NCI-H2029 treated with DMSO at 0.1 percent for 48 hours (cell line): ENCODE measurements around the gene OBSCN.

Experiments
- DNase-seq: peaks from one replicate; lab custom pipeline; 2025; lab: John Stamatoyannopoulos, UW

OBSCN gene

GRCh38 chr1:228381356-228381755 lies 173.5 kb downstream of the OBSCN start:
- DNase-seq, result peak; percentile 35

GRCh38 chr1:228383773-228384172 lies 175.9 kb downstream of the OBSCN start:
- DNase-seq, result no peak

GRCh38 chr1:228385232-228385631 lies 177.4 kb downstream of the OBSCN start:
- DNase-seq, result no peak

DNA sequence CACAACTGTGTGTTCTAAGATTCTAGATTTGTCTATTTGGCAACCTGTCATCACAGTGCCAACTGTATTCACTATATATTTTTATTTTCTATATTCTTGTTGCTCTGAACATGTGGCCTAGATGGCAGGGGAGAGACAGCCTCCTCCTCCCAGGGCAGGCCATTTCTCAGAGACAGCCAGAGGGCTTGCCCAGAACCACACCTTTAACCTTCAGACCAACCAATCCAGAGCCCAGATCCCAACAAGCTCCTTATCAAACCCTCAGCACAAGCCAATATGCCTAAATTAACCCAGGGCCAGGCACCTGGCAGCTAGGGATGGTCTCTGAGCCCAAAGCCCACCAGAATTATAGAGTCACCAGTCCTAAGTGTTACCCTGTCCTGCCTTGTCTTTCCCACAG lies 179.5 kb downstream of the OBSCN start:
- DNase-seq, result no peak

GRCh38 chr1:228390649-228391048 lies 182.8 kb downstream of the OBSCN start:
- no peak for DNase-seq

GRCh38 chr1:228391411-228392020 lies 183.7 kb downstream of the OBSCN start:
- DNase-seq, result no peak

DNA sequence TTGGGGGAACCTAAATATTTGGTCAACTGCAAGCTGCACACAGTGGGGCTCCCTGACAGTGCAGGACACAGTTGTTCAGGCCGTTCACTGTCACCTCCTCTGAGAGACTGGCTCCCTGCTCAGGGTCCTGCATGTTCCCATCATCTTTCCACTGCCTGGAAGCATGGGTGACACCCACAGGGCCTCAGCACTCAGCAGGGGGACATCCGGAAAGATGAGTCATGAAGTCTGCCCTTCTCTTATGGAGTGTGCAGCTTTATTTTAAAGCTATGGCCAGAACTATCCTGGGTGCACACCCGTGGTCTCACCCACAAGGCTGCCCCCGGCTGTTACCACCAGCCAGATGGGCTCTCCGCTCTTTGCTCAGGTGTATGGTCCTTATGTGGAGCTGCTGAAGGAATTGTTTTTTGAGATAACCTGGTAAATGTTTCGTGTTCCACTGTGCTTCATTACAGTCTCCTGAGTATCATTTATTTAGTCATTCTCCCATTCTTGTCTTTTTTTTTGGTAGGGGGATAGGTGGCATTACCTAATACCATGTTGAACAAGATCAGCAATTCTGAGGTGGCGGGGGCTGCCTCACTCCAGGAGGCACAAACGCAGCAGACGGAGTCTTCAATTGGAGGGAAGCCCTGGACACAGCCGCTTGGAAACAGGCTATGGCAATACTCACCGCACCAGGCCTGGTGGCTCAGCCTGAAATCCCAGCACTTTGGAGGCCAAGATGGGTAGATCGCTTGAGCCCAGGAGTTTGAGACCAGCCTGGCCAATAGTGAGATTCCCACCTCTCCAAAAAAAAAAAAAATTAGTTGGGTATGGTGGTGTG lies 184.5 kb downstream of the OBSCN start:
- DNase-seq, result no peak

GRCh38 chr1:228393268-228393701 lies 185.4 kb downstream of the OBSCN start:
- no peak for DNase-seq

GRCh38 chr1:228393811-228394570 lies 186.1 kb downstream of the OBSCN start:
- no peak for DNase-seq

GRCh38 chr1:228394571-228395394 lies 186.9 kb downstream of the OBSCN start:
- no peak for DNase-seq

DNA sequence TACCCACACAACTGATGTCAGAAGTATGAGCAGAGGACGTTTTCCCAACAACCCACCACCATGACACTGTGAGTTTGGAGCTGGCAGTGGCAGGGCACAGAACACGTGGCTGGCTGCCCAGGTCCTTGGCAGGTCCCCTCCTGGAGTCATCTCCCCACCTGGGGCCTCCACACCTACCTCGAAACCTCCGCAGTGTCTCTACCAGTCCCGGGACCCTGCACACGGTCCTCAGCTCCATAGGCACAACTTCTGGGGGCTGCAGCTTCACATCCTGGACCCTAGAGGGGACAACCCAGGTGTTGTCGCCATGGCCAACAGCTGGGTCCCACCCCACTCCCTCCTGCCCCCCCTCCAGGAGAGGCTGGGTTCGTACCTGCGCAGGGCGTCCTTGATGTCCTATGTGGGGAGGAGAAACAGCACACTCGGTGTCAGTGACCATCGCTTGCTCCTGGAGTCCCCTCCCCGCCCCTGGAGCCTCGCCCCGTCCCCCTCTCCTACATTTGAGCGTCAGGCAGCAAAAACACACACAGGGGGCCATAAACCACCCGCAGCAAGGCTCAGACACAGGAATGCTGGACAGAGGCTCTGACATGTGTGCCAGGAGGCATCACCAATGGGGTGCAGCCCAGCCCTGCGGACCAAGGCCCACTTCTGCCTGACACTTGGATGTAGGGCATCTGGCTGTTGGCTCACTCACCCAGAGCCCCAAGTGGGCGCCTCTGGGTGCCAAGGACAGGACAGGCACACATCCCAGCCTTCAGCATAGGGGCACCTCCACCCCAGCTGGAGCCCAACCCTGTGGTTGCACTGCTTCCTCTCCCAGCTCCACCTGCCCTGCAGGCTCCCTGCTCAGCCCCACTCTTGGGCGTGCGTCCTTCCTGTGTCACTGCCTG lies 189.2 kb downstream of the OBSCN start:
- DNase-seq, result no peak

GRCh38 chr1:228397966-228398365 lies 190.1 kb downstream of the OBSCN start:
- DNase-seq, result no peak

DNA sequence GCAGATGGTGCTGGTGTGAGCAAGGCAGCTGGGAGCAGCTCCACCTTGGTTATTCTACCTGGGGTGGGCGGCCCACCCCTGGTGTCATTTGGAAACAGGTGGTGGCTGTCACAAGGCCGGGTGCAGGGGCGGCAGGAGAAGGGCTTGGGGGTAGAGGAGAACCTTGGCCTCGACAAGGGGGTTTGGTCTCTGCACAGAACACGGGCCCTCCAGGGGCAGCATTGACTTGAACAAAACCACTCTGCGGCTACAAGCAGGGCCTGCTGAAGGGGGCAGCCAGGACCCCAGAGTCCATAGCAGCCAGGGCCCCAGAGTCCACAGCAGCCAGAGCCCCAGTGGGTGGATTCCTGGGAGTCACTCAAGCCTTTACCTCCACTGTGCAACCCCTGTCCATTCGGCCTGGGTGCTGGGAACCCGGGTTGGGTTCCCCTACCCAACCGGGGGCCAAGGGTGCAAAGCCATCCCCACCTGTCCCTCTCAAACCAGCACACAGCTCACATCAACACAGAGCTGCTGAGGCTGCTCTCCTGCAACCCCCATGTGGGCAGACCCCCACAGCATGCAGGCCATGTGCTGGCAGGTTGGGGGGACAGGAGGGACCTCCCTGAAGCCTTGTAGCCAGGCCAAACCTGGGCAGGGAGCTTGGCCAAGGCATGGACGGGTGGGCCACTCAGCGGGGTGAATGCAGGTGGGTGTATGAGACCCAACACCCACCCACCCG lies 191.1 kb downstream of the OBSCN start:
- no peak for DNase-seq

DNA sequence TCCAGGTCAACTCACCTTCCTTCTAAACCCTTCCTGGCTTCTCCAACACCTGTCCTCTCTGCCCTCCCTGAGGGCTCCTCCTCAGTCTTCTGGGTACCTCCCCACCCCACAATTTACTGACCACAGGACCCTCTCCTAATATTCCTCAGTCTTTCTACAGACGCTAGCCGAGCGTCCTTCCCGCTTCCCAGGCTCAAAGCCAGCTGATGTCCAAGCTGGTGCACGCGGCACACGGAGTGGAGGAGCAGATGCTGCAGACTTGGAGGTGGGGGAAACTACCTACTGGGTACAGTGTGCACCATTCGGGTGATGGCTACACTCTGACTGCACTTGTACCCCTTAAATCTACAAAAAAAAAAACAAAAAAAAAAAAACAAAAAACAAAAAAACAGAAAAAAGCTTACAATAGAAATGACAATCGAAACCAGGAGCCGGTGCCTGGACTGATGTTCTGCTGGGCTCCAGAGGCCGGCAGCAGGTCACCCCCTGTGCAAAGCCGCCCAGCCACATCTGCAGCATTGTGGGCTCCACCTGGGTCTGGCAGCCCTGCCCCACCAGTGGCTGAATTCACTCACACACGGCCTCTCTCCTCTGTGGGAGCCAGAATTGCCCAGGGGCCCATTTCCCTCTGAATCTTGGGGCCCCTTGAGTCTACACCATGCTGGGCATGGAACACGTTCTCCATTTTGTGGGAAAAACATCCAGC lies 191.8 kb downstream of the OBSCN start:
- DNase-seq, result no peak

DNA sequence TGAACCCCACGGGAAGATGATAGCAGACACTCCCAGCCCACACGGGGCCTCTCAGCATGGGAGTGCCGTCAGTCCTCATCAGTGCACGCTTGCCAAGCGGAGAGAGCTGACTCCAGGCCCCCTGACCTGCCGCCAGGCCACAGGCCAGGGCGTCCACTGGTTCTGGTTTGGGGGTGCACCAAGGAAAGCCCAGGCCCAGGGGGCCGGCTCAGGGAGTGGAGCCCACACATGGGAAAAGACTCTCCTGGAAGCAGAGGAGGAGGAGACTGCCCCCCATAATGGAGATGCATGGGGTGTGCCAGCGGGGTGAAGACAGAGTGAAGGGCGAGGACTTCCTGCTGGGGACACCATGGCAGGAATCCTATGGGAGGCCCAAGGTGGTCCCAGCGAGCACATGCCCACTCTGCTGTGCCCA lies 192.4 kb downstream of the OBSCN start:
- DNase-seq, result no peak

DNA sequence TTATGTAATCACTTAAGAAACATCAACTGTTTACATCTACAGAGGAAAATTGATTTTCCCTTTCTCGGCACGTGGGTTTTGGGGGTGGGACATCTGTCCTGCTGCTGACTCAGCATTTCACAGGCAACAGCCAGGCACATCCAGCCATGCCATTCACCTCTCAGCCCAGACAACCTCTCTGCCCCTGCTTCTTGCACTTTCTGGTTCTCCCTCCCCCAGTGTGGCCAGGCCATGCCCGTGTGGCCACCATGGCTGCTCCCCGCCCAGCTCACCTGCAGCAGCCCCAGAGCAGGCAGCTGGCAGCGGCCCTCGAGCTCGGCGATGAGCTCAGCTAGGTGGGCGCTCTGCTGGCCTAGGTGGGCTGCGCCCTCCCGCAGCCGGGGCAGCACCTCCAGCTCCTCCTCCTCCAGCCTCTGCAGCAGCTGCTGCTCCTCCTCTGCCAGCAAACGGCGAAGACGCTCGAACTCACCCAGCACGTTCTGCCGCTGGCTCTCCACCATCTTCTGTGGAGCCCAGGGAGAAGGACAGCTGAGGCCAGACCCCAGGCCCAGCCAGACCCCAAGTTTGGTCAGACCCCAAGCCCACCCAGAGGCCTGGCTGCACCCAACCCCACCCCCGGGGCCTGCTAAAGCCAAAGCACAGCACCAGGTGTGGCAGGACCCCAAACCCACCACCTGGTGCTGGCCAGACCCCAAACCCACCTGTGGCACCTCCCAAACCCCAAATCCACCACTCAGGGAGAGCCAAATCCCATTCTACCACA lies 193.0 kb downstream of the OBSCN start:
- DNase-seq, result no peak

GRCh38 chr1:228401782-228402640 lies 194.2 kb downstream of the OBSCN start:
- no peak for DNase-seq

GRCh38 chr1:228402641-228403025 lies 194.8 kb downstream of the OBSCN start:
- no peak for DNase-seq
